ENCODE measurements around the gene HPCAL1. TPM values are rescaled to one million over a fixed set of nuclear protein-coding genes. Genes with fewer than 3 reads are reported as not detected.

Gene HPCAL1
- total and polyA plus RNA-seq, 2 donors, result 10.0 to 36.3 TPM

DNA sequence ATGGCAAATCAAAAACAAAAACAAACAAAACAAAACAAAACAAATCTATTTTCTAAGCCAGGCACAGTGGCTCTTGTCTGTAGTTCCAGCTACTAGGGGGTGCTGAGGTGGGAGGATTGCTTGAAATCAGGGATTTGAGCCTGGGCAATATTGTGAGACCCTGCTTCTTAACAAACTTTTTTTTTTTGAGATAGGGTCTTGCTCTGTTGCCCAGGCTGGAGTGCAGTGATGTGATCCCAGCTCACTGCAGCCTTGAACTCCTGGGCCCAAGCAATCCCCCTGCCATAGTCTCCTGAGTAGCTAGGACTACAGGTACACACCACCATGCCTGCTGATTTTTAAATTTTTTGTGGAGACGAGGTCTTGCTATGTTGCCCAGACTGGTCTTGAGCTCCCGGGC is 6.2 kb downstream of the HPCAL1 start:
- Histone ChIP-seq H3K4me1 (ENCODE audit: insufficient read depth) (peaks cover 5% of the 10 kb centered on the region), H3K4me3 (ENCODE audit: low read depth, low read length) (no peak overlapping the region), H3K36me3 (ENCODE audit: insufficient read depth) (no peaks in the 10 kb centered on the region), H3K27ac (ENCODE audit: low read depth) (no peak overlapping the region)
- 97% methylated on average over 2 of the region's 2 CpGs for WGBS
- no peak for DNase-seq (ENCODE audit: extremely low spot score)

- WGBS, result 64% methylated on average over 3 of the region's 3 CpGs
Measured at GRCh38 chr2:10309286-10309685, 6.6 kb downstream of the HPCAL1 start.

DNA sequence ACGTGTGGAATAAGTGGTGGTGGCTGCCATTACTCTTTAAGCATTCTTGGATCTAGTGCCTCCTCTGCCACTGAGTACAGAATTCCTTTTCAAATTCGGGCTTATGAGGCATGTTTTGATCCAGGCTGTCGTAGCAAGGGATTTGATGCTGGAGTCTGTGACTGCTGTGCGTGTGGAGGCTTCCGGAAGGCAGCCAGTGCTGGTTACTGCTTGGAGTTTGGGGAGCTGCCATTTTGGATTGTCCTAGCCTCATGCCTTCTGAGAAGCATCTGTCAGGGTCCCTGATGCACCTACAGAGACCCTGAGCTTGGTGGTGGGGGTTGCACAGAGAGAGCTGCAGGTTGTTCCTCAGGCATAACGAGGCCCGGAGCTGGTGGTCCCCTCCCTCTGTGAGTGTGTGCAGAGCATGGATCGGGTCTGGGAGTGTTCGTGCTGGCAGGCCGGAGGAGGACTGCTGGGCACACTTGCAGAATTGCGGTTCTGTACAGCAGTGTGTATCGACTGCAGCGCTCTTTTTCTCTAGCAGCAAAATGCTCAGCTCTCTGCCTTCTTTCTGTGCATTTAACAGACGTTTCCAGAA is 7.7 kb downstream of the HPCAL1 start:
- DNase-seq (ENCODE audit: extremely low spot score), result no peak
- WGBS, result 91% methylated on average over 14 of the region's 14 CpGs
- Histone ChIP-seq H3K36me3 (ENCODE audit: insufficient read depth) (no peaks in the 10 kb centered on the region), H3K27ac (ENCODE audit: low read depth) (no peak overlapping the region), H3K4me3 (ENCODE audit: low read depth, low read length) (no peak overlapping the region), H3K4me1 (ENCODE audit: insufficient read depth) (no peaks in the 10 kb centered on the region)

More at GRCh38 chr2:10309286-10309685, 6.6 kb downstream of the HPCAL1 start:
- Histone ChIP-seq H3K27ac (ENCODE audit: low read depth) (no peak overlapping the region), H3K4me3 (ENCODE audit: low read depth, low read length) (no peak overlapping the region), H3K36me3 (ENCODE audit: insufficient read depth) (no peaks in the 10 kb centered on the region), H3K4me1 (ENCODE audit: insufficient read depth) (peaks cover 5% of the 10 kb centered on the region)
- DNase-seq (ENCODE audit: extremely low spot score), result no peak

DNA sequence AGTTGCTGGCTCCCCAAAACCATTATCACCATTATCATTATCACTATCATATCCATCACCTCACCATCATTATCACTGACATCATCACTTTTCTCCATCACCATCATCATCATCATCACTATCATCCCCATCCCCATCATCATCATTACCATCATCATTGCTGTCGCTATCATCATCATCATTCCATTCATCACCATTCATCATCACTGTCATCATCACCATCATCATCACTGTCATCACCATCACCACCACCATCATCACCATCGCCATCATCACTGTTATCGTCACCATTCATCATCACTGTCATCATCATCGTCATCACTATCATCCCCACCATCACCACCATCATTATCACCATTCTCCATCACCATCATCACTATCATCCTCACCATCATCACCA is 9.0 kb downstream of the HPCAL1 start:
- H3K4me1 ChIP-seq (ENCODE audit: insufficient read depth), result no peaks in the 10 kb centered on the region
- H3K27ac ChIP-seq (ENCODE audit: low read depth), result no peak overlapping the region
- 84% methylated on average over 4 of the region's 4 CpGs for WGBS
- no peaks in the 10 kb centered on the region for H3K36me3 ChIP-seq (ENCODE audit: insufficient read depth)
- DNase-seq (ENCODE audit: extremely low spot score), result no peak
- H3K4me3 ChIP-seq (ENCODE audit: low read depth, low read length), result no peak overlapping the region

DNA sequence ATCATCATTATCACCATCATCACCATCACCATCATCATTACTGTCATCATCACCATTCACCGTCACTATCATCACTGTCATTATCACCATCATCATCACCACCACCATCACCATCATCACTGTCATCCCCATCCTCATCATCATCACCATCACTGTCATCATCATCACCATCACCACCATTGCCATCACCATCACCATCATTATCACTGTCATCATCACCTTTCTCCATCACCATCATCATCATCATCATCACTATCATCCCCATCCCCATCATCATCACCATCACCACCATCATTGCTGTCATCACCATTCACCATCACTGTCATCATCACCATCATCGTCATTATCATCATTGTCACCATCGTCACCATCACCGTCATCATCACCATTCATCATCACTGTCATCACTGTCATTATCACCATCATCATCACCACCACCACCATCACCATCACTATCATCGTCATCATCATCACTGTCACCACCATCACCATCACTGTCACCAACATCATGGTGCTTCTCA is 9.8 kb downstream of the HPCAL1 start:
- no peak for DNase-seq (ENCODE audit: extremely low spot score)
- Histone ChIP-seq H3K4me3 (ENCODE audit: low read depth, low read length) (no peak overlapping the region), H3K4me1 (ENCODE audit: insufficient read depth) (no peaks in the 10 kb centered on the region), H3K27ac (ENCODE audit: low read depth) (no peak overlapping the region), H3K36me3 (ENCODE audit: insufficient read depth) (no peaks in the 10 kb centered on the region)
- 97% methylated on average over 5 of the region's 5 CpGs for WGBS

DNA sequence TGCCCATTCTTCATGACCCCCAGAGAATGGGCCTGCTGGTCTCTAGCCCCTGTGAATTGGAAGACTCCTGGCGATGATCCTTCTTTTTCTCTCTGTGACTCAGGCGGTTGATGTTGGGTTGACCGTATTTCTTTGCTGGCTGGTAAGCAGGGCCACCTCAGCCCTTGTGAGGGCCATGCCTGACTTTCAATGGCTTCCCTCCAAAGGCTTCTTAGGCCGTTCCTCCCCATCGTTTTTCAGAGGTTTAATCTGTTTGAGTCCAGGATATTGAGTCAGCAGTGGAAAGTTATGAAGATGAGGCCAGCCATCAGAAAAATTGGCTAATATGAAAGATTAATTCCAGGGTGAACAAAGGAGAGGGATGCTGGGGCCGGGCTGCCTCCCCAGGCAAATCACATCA is 13.6 kb downstream of the HPCAL1 start:
- Histone ChIP-seq H3K27ac (ENCODE audit: low read depth) (no peak overlapping the region), H3K4me3 (ENCODE audit: low read depth, low read length) (no peak overlapping the region), H3K36me3 (ENCODE audit: insufficient read depth) (no peaks in the 10 kb centered on the region), H3K4me1 (ENCODE audit: insufficient read depth) (no peaks in the 10 kb centered on the region)
- no peak for DNase-seq (ENCODE audit: extremely low spot score)
- WGBS, result 68% methylated on average over 6 of the region's 6 CpGs

GRCh38 chr2:10316860-10317259 is 14.2 kb downstream of the HPCAL1 start:
- no peak for DNase-seq (ENCODE audit: extremely low spot score)
- Histone ChIP-seq H3K27ac (ENCODE audit: low read depth) (no peak overlapping the region), H3K4me3 (ENCODE audit: low read depth, low read length) (no peak overlapping the region), H3K36me3 (ENCODE audit: insufficient read depth) (no peaks in the 10 kb centered on the region), H3K4me1 (ENCODE audit: insufficient read depth) (no peaks in the 10 kb centered on the region)
- 86% methylated on average over 7 of the region's 7 CpGs for WGBS

GRCh38 chr2:10317646-10318045 is 14.9 kb downstream of the HPCAL1 start:
- H3K27ac ChIP-seq (ENCODE audit: low read depth), result no peak overlapping the region
- no peaks in the 10 kb centered on the region for H3K36me3 ChIP-seq (ENCODE audit: insufficient read depth)
- H3K4me3 ChIP-seq (ENCODE audit: low read depth, low read length), result no peak overlapping the region
- H3K4me1 ChIP-seq (ENCODE audit: insufficient read depth), result no peaks in the 10 kb centered on the region
- DNase-seq (ENCODE audit: extremely low spot score), result no peak
- 77% methylated on average over 5 of the region's 5 CpGs for WGBS

DNA sequence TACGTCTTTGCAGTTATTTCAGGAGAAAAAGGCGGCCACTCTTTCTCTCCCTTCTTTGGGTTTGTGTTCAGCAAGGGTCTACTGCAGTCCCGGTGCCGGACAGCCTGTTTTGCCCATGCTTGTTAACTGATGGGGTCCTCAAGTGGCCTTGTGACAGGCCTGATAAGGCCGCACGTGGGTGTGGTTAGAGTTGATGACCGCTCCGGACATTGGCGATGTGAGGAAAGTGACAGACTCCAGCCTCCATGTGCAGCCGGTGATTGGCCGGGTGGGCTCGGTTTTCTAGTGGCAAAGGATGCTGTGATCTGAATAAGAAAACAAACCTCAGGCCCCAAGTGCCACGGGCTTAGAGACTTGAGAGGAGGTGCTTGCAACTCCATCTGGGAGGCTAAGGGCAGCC is 15.6 kb downstream of the HPCAL1 start:
- Histone ChIP-seq H3K4me1 (ENCODE audit: insufficient read depth) (no peaks in the 10 kb centered on the region), H3K4me3 (ENCODE audit: low read depth, low read length) (no peak overlapping the region), H3K36me3 (ENCODE audit: insufficient read depth) (no peaks in the 10 kb centered on the region), H3K27ac (ENCODE audit: low read depth) (no peak overlapping the region)
- WGBS, result 93% methylated on average over 13 of the region's 13 CpGs
- DNase-seq (ENCODE audit: extremely low spot score), result no peak

DNA sequence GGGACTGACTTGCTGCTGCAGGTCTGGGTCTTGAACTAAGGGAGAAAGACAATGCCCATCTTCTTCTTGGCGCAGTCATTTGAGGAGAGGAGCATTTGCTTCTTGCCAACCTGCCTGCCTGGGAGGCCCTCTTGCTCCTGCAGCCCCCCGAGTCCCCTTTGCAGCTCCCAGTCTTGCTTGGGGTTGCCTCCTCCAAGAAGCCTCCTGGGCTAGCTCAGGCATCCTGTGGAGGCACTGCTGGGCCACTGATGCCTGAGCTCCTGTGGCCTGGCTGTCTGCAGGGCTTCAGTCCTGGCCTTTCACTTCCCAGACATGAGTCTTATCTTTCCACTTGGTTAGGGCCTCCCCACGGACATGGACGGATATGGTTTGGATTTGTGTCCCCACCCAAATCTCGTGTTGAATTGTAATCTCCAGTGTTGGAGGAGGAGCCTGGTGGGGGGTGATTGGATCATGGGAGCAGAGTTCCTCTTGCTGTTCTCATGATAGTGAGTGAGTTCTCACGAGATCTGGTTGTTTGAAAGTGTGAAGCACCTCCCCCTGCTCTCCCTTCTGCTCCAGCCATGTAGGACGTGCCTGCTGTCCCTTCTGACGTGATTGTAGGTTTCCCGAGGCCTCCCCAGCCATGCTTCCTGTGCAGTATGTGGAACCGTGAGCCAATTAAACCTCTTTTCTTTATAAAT is 17.3 kb downstream of the HPCAL1 start:
- Histone ChIP-seq H3K4me3 (ENCODE audit: low read depth, low read length) (no peak overlapping the region), H3K4me1 (ENCODE audit: insufficient read depth) (no peaks in the 10 kb centered on the region), H3K36me3 (ENCODE audit: insufficient read depth) (no peaks in the 10 kb centered on the region), H3K27ac (ENCODE audit: low read depth) (no peak overlapping the region)
- DNase-seq (ENCODE audit: extremely low spot score), result no peak
- 86% methylated on average over 10 of the region's 10 CpGs for WGBS

GRCh38 chr2:10320575-10320931 is 17.8 kb downstream of the HPCAL1 start:
- DNase-seq (ENCODE audit: extremely low spot score), result no peak
- Histone ChIP-seq H3K27ac (ENCODE audit: low read depth) (no peak overlapping the region), H3K36me3 (ENCODE audit: insufficient read depth) (no peaks in the 10 kb centered on the region), H3K4me3 (ENCODE audit: low read depth, low read length) (no peak overlapping the region), H3K4me1 (ENCODE audit: insufficient read depth) (no peaks in the 10 kb centered on the region)
- 97% methylated on average over 4 of the region's 4 CpGs for WGBS

- DNase-seq (ENCODE audit: extremely low spot score), result no peak
- no peak overlapping the region for H3K27ac ChIP-seq (ENCODE audit: low read depth)
- no peak overlapping the region for H3K4me3 ChIP-seq (ENCODE audit: low read depth, low read length)
- no peaks in the 10 kb centered on the region for H3K4me1 ChIP-seq (ENCODE audit: insufficient read depth)
- 94% methylated on average over 9 of the region's 9 CpGs for WGBS
- H3K36me3 ChIP-seq (ENCODE audit: insufficient read depth), result no peaks in the 10 kb centered on the region
Measured at GRCh38 chr2:10320933-10321332, 18.2 kb downstream of the HPCAL1 start.

DNA sequence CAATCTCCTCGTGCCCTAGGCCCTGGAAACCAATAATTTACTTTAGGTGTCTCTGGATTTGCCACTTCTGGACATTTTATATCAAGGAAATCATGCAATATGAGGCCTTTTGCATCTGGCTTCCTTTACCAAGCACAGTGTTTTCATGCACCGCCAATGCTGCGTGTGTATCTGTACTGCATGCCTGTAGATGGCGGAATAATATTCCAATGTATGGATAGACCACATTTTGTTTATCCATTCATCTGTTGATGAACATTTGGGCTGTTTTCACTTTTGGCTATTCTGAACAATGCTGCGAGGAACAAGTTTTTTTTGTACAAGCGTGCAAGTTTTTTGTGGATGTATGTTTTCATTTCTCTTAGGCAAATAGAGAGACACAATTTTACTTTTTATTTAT is 18.9 kb downstream of the HPCAL1 start:
- 97% methylated on average over 6 of the region's 6 CpGs for WGBS
- Histone ChIP-seq H3K27ac (ENCODE audit: low read depth) (no peak overlapping the region), H3K4me1 (ENCODE audit: insufficient read depth) (no peaks in the 10 kb centered on the region), H3K36me3 (ENCODE audit: insufficient read depth) (no peaks in the 10 kb centered on the region), H3K4me3 (ENCODE audit: low read depth, low read length) (no peak overlapping the region)
- DNase-seq (ENCODE audit: extremely low spot score), result no peak

GRCh38 chr2:10322481-10322880 is 19.8 kb downstream of the HPCAL1 start:
- DNase-seq (ENCODE audit: extremely low spot score), result no peak
- H3K4me1 ChIP-seq (ENCODE audit: insufficient read depth), result no peaks in the 10 kb centered on the region
- 92% methylated on average over 4 of the region's 4 CpGs for WGBS

More at GRCh38 chr2:10322481-10322880, 19.8 kb downstream of the HPCAL1 start:
- Histone ChIP-seq H3K4me3 (ENCODE audit: low read depth, low read length) (no peak overlapping the region), H3K27ac (ENCODE audit: low read depth) (no peak overlapping the region), H3K36me3 (ENCODE audit: insufficient read depth) (no peaks in the 10 kb centered on the region)
